ENCODE results near the gene KRT82. TPM values are rescaled to one million over a fixed set of nuclear protein-coding genes. Genes with fewer than 3 reads are reported as not detected.

The KRT82 gene
- polyA plus RNA-seq, 1 of the 3 experiments (the other 2 are of a cell fraction), result not detected

DNA sequence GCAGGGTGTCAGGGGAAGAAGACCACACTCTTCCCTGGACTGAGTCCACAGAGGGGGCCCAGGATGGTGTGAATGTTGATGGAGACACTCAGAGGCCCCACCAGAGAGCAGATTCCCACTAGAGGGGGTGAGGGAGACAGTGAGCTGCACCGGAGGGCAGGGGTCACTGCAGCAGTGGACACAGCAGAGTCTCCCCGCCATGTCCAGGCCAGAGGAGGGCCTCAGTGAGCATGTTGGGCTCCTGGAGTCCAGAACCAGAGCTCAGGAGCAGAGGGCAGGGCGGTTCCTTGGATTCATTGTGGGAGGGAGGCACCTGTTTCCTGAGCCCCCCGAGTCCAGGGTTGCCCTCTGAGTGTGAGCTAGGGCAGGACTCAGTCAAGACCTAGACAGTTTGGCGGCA is 1.8 kb upstream of the KRT82 start:
- POLR2A ChIA-PET, result no interaction called here

DNA sequence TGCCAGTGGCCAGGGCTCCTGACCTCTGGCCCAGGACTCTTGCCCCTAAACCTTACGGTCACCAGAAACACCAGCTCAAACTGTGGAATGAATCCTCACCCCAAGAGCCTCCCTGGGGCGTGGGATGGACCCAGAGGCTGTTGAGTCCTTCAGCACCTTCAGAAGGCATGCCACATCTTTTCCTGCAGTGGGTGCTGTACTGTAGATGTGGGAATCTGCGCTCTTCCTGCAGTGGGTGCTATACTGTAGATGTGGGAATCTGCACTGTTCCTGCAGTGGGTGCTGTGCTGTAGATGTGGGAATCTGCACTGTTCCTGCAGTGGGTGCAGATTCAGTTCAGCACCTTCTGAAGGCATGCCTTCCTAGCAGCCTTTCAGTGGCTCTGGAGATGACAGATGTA is 1.2 kb downstream of the KRT82 start:
- H3F3A ChIP-seq (replicated peaks; ENCODE audit: insufficient read depth), result no peaks in the 10 kb centered on the region
- H3K9me2 ChIP-seq, result no peaks in the 10 kb centered on the region
- CTCF ChIA-PET, result interaction anchor here (0.6 to 1.7 kb wide), 2 partner anchors 9 kb away, joined by 3 to 4 read pairs; no protein-coding TSS in a partner anchor
- WGBS (ENCODE audit: low lambda C conversion rate), result 50% methylated on average over 2 of the region's 3 CpGs
- H3K9me3 ChIP-seq, result no peaks in the 10 kb centered on the region
- no peak overlapping the region for H3K4me2 ChIP-seq
- H4K20me1 ChIP-seq (ENCODE audit: insufficient read depth), result no peaks in the 10 kb centered on the region
- H3K27ac ChIP-seq (ENCODE audit: low read depth in 2 of 2, low read length in 1 of 2), result no peak overlapping the region
- DNase-seq, result no peak
- POLR2A ChIA-PET, result no interaction called here
- no peak overlapping the region for H3K9ac ChIP-seq
- H3K27me3 ChIP-seq (ENCODE audit: insufficient read depth), result peaks cover 24% of the 10 kb centered on the region
- H3K79me2 ChIP-seq (ENCODE audit: insufficient read depth), result no peaks in the 10 kb centered on the region
- no peak overlapping the region for H2AFZ ChIP-seq (ENCODE audit: low read depth)
- H3K4me3 ChIP-seq (ENCODE audit: low read depth in 2 of 2, low read length in 1 of 2), result no peak overlapping the region
- TF ChIP-seq, protein P1, sequence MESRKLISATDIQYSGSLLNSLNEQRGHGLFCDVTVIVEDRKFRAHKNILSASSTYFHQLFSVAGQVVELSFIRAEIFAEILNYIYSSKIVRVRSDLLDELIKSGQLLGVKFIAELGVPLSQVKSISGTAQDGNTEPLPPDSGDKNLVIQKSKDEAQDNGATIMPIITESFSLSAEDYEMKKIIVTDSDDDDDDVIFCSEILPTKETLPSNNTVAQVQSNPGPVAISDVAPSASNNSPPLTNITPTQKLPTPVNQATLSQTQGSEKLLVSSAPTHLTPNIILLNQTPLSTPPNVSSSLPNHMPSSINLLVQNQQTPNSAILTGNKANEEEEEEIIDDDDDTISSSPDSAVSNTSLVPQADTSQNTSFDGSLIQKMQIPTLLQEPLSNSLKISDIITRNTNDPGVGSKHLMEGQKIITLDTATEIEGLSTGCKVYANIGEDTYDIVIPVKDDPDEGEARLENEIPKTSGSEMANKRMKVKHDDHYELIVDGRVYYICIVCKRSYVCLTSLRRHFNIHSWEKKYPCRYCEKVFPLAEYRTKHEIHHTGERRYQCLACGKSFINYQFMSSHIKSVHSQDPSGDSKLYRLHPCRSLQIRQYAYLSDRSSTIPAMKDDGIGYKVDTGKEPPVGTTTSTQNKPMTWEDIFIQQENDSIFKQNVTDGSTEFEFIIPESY (IDR thresholded peaks at IDR 0.05; ENCODE audit: borderline replicate concordance, low read depth), result no peak
- TF ChIP-seq MXI1 (IDR thresholded peaks at IDR 0.05; ENCODE audit: low read depth, low read length) (no peak), GATA2 (CRISPR knock-in tag; IDR thresholded peaks at IDR 0.05) (no peak)
- no peaks in the 10 kb centered on the region for H3K36me3 ChIP-seq (replicated peaks in 1 of 2; ENCODE audit: control insufficient read depth in 1 of 2, insufficient read depth in 2 of 2, low read length in 1 of 2)
- no peaks in the 10 kb centered on the region for H3K4me1 ChIP-seq (ENCODE audit: control insufficient read depth in 1 of 2, insufficient read depth in 2 of 2, low read depth in 1 of 2, low read length in 1 of 2)

More for the DNA sequence above, 1.8 kb upstream of the KRT82 start:
- CTCF ChIA-PET, result interaction anchor here (1.3 to 1.4 kb wide), 2 partner anchors 8 to 35 kb away, joined by 3 to 5 read pairs; no protein-coding TSS in a partner anchor
- no peaks in the 10 kb centered on the region for H3K79me2 ChIP-seq (ENCODE audit: insufficient read depth)
- H3K36me3 ChIP-seq (replicated peaks in 1 of 2; ENCODE audit: control insufficient read depth in 1 of 2, insufficient read depth in 2 of 2, low read length in 1 of 2), result no peaks in the 10 kb centered on the region
- no peaks in the 10 kb centered on the region for H4K20me1 ChIP-seq (ENCODE audit: insufficient read depth)
- WGBS (ENCODE audit: low lambda C conversion rate), result 0% methylated on average over 1 of the region's 5 CpGs
- no peaks in the 10 kb centered on the region for H3K4me1 ChIP-seq (ENCODE audit: control insufficient read depth in 1 of 2, insufficient read depth in 2 of 2, low read depth in 1 of 2, low read length in 1 of 2)
- TF ChIP-seq, protein P2, sequence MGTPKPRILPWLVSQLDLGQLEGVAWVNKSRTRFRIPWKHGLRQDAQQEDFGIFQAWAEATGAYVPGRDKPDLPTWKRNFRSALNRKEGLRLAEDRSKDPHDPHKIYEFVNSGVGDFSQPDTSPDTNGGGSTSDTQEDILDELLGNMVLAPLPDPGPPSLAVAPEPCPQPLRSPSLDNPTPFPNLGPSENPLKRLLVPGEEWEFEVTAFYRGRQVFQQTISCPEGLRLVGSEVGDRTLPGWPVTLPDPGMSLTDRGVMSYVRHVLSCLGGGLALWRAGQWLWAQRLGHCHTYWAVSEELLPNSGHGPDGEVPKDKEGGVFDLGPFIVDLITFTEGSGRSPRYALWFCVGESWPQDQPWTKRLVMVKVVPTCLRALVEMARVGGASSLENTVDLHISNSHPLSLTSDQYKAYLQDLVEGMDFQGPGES (IDR thresholded peaks at IDR 0.05; ENCODE audit: low read depth, low read length), result no peak
- TF ChIP-seq FOSL2 (IDR thresholded peaks at IDR 0.05; ENCODE audit: borderline replicate concordance, low read depth) (no peak), GATA2 (CRISPR knock-in tag; IDR thresholded peaks at IDR 0.05) (no peak), GABPA (IDR thresholded peaks at IDR 0.05; ENCODE audit: low read depth) (no peak), MEF2A (IDR thresholded peaks at IDR 0.05; ENCODE audit: borderline replicate concordance, low read depth) (no peak), SMC3 (IDR thresholded peaks at IDR 0.05; ENCODE audit: low read depth, low read length) (no peak), JUND (IDR thresholded peaks at IDR 0.05) (no peak)
- TF ChIP-seq, protein P3, sequence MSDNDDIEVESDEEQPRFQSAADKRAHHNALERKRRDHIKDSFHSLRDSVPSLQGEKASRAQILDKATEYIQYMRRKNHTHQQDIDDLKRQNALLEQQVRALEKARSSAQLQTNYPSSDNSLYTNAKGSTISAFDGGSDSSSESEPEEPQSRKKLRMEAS (IDR thresholded peaks at IDR 0.05; ENCODE audit: low read depth), result no peak
- TF ChIP-seq, protein P4, sequence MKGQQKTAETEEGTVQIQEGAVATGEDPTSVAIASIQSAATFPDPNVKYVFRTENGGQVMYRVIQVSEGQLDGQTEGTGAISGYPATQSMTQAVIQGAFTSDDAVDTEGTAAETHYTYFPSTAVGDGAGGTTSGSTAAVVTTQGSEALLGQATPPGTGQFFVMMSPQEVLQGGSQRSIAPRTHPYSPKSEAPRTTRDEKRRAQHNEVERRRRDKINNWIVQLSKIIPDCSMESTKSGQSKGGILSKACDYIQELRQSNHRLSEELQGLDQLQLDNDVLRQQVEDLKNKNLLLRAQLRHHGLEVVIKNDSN (IDR thresholded peaks at IDR 0.05; ENCODE audit: borderline replicate concordance, low read depth), result no peak
- TF ChIP-seq, protein P5, sequence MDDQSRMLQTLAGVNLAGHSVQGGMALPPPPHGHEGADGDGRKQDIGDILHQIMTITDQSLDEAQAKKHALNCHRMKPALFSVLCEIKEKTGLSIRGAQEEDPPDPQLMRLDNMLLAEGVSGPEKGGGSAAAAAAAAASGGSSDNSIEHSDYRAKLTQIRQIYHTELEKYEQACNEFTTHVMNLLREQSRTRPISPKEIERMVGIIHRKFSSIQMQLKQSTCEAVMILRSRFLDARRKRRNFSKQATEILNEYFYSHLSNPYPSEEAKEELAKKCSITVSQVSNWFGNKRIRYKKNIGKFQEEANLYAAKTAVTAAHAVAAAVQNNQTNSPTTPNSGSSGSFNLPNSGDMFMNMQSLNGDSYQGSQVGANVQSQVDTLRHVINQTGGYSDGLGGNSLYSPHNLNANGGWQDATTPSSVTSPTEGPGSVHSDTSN (IDR thresholded peaks at IDR 0.05), result no peak
- no peak for DNase-seq
- H2AFZ ChIP-seq (ENCODE audit: low read depth), result no peak overlapping the region
- H3F3A ChIP-seq (replicated peaks; ENCODE audit: insufficient read depth), result no peaks in the 10 kb centered on the region
- no peak overlapping the region for H3K4me3 ChIP-seq (ENCODE audit: low read depth in 2 of 2, low read length in 1 of 2)
- H3K4me2 ChIP-seq, result no peak overlapping the region
- H3K9me2 ChIP-seq, result no peaks in the 10 kb centered on the region
- no peaks in the 10 kb centered on the region for H3K9me3 ChIP-seq
- H3K27ac ChIP-seq (ENCODE audit: low read depth in 2 of 2, low read length in 1 of 2), result no peak overlapping the region
- no peak overlapping the region for H3K9ac ChIP-seq
- peaks cover 21% of the 10 kb centered on the region for H3K27me3 ChIP-seq (ENCODE audit: insufficient read depth)

Data from SK-N-SH (cell line).